PC-9 (cell line): Measurements from ENCODE around the gene PRMT9. TPM values are rescaled to one million over a fixed set of nuclear protein-coding genes. Genes with fewer than 3 reads are reported as not detected.

Experiments used
- BruUV-seq: library from RNA; stranded (reverse); fragments of 400-500 nt; replicated peaks from 2 replicates; lab custom pipeline; 2021; lab: Mats Ljungman, UMichigan
- CTCF ChIA-PET: fragments of 300-600 bp; sonication (Branson Sonifier 250); formaldehyde crosslinking; loops from one replicate; lab custom pipeline; 2022; ENCODE audit warnings: antibody characterized with exemption; lab: Charles Lee
- POLR2A ChIA-PET: fragments of 300-600 bp; sonication (Branson Sonifier 250); formaldehyde crosslinking; loops from one replicate; lab custom pipeline; 2022; ENCODE audit warnings: antibody characterized with exemption; ENCODE audit not compliant: unreplicated experiment; lab: Charles Lee
- DNase-seq, 2 experiments: peaks; one replicate each; pipeline versions ENCODE4 v3.0.0 to v3.0.0-alpha.2; 2015 to 2022; ENCODE audit warnings: mixed read lengths in 1 of 2
- H2AFZ ChIP-seq: fragments of 200-600 bp; sonication (generic); 2 replicates; pipeline ENCODE4 v1.8.1; 2017; ENCODE audit warnings: antibody characterized with exemption
- H3F3A ChIP-seq: fragments of 200-600 bp; sonication (generic); 2 replicates; pipeline ENCODE4 v1.8.1; 2017; ENCODE audit warnings: antibody characterized with exemption, mild to moderate bottlenecking, low read depth; ENCODE audit not compliant: insufficient read depth
- H3K27ac ChIP-seq: fragments of 200-600 bp; sonication (generic); 2 replicates; pipeline ENCODE4 v1.6.1; 2016; ENCODE audit warnings: mixed run types
- H3K27me3 ChIP-seq: fragments of 200-600 bp; sonication (generic); 2 replicates; pipeline ENCODE4 v1.6.1; 2016; ENCODE audit warnings: low read depth, mixed run types; ENCODE audit not compliant: insufficient read depth
- H3K36me3 ChIP-seq: fragments of 200-600 bp; sonication (generic); 2 replicates; pipeline ENCODE4 v1.6.1; 2016; ENCODE audit warnings: low read depth, mixed run types
- H3K4me1 ChIP-seq: fragments of 200-600 bp; sonication (generic); replicated peaks from 2 replicates; pipeline ENCODE4 v1.6.1; 2016; ENCODE audit warnings: mixed run types; ENCODE audit not compliant: insufficient read depth
- H3K4me2 ChIP-seq: fragments of 200-600 bp; sonication (generic); 2 replicates; pipeline ENCODE4 v1.6.1; 2017; ENCODE audit warnings: mixed run types
- H3K4me3 ChIP-seq: fragments of 200-600 bp; sonication (generic); 2 replicates; pipeline ENCODE4 v1.6.1; 2016; ENCODE audit warnings: mixed run types
- H3K79me2 ChIP-seq: fragments of 200-600 bp; sonication (generic); 2 replicates; pipeline ENCODE4 v1.6.1; 2017; ENCODE audit warnings: low read depth, mixed run types
- H3K9me2 ChIP-seq: fragments of 200-600 bp; sonication (generic); 2 replicates; pipeline ENCODE4 v1.8.1; 2017; ENCODE audit warnings: mild to moderate bottlenecking; ENCODE audit not compliant: insufficient read depth
- H3K9me3 ChIP-seq: fragments of 200-600 bp; sonication (generic); 2 replicates; pipeline ENCODE4 v1.8.1; 2016; ENCODE audit warnings: low read depth; ENCODE audit not compliant: insufficient read depth
- H4K20me1 ChIP-seq: fragments of 200-600 bp; sonication (generic); 2 replicates; pipeline ENCODE4 v1.8.1; 2017; ENCODE audit not compliant: insufficient read depth
- CTCF ChIP-seq: fragments of 200-600 bp; sonication (generic); conservative IDR thresholded peaks from 2 replicates; pipeline ENCODE4 v1.6.1; 2017; ENCODE audit warnings: mixed run types, antibody characterized with exemption, mild to moderate bottlenecking, moderate library complexity
- EZH2 ChIP-seq: fragments of 200-600 bp; sonication (generic); IDR thresholded peaks from 2 replicates; pipeline ENCODE4 v1.8.0; 2017; ENCODE audit warnings: antibody characterized with exemption, low read depth
- intact Hi-C: fragments of 100-400 bp; cut with micrococcal nuclease; formaldehyde crosslinking; loops from one replicate; pipeline ENCODE4 v1.10.0; 2022; ENCODE audit not compliant: unreplicated experiment
- total RNA-seq: library from RNA; stranded (reverse); gene quantifications from 2 replicates; pipeline ENCODE4 v1.2.3, GENCODE V29; 2021

The PRMT9 gene
- total RNA-seq, 1 experiment from 2014 or later = 9.0 TPM

- H3K79me2 ChIP-seq = no peaks in the 10 kb centered on the region
- no peak overlapping the region for H2AFZ ChIP-seq
- no peak overlapping the region for H3K27ac ChIP-seq
- CTCF ChIA-PET = no interaction called here
- H3F3A ChIP-seq = no peaks in the 10 kb centered on the region
- BruUV-seq = no TSS peak
- H3K27me3 ChIP-seq = no peaks in the 10 kb centered on the region
- no peak for DNase-seq
- no peaks in the 10 kb centered on the region for H3K36me3 ChIP-seq
- H3K4me2 ChIP-seq = no peak overlapping the region
- H3K4me3 ChIP-seq = no peak overlapping the region
- TF ChIP-seq CTCF (no peak), EZH2 (no peak)
- no peaks in the 10 kb centered on the region for H3K4me1 ChIP-seq
- H3K9me2 ChIP-seq = no peaks in the 10 kb centered on the region
- intact Hi-C loops = no loop called here
- POLR2A ChIA-PET = no interaction called here
- H4K20me1 ChIP-seq = no peaks in the 10 kb centered on the region
- H3K9me3 ChIP-seq = no peaks in the 10 kb centered on the region
Observed at GRCh38 chr4:147693218-147693617, 9.3 kb upstream of the PRMT9 start.

- Histone ChIP-seq H3K9me3 (no peaks in the 10 kb centered on the region), H3K27ac (no peak overlapping the region), H3K4me2 (no peak overlapping the region), H3K36me3 (no peaks in the 10 kb centered on the region), H3K9me2 (no peaks in the 10 kb centered on the region), H4K20me1 (no peaks in the 10 kb centered on the region), H3K27me3 (no peaks in the 10 kb centered on the region), H2AFZ (no peak overlapping the region), H3F3A (no peaks in the 10 kb centered on the region), H3K79me2 (no peaks in the 10 kb centered on the region), H3K4me1 (no peaks in the 10 kb centered on the region), H3K4me3 (no peak overlapping the region)
- no peak for TF ChIP-seq EZH2
- TF ChIP-seq CTCF = no peak
- intact Hi-C loops = no loop called here
- no peak for DNase-seq
- CTCF ChIA-PET = no interaction called here
- BruUV-seq = no TSS peak
- POLR2A ChIA-PET = interaction anchor here (0.8 kb wide), 1 partner anchor 845 kb away, joined by 10 read pairs; no protein-coding TSS in a partner anchor
Observed at GRCh38 chr4:147691820-147692219, 7.9 kb upstream of the PRMT9 start.

GRCh38 chr4:147689067-147689466 lies 5.1 kb upstream of the PRMT9 start:
- Histone ChIP-seq H2AFZ (no peak overlapping the region), H3K4me3 (no peak overlapping the region), H3K36me3 (no peaks in the 10 kb centered on the region), H3K4me1 (no peaks in the 10 kb centered on the region), H3K9me2 (no peaks in the 10 kb centered on the region), H3K27me3 (no peaks in the 10 kb centered on the region), H3K79me2 (no peaks in the 10 kb centered on the region), H4K20me1 (no peaks in the 10 kb centered on the region), H3K4me2 (no peak overlapping the region), H3F3A (no peaks in the 10 kb centered on the region), H3K27ac (no peak overlapping the region), H3K9me3 (no peaks in the 10 kb centered on the region)
- no TSS peak for BruUV-seq
- TF ChIP-seq EZH2 (no peak), CTCF (no peak)
- intact Hi-C loops = no loop called here
- CTCF ChIA-PET = interaction anchor here (0.6 kb wide), 1 partner anchor 65 kb away, joined by 6 read pairs; no protein-coding TSS in a partner anchor
- POLR2A ChIA-PET = interaction anchor here (0.7 kb wide), 1 partner anchor 38 kb away, joined by 6 read pairs; no protein-coding TSS in a partner anchor
- DNase-seq = no peak
